SU-DHL-6 (cell line): ENCODE measurements around the gene CDKN1B.

ENCODE experiments used
- CTCF ChIP-seq: fragments of 200-600 bp; sonication (generic); IDR thresholded peaks from one replicate; pipeline ENCODE4 v1.5.1; 2017; ENCODE audit warnings: antibody characterized with exemption, mild to moderate bottlenecking, low read length, moderate library complexity; ENCODE audit not compliant: insufficient read depth, poor library complexity, severe bottlenecking
- EZH2phosphoT487 ChIP-seq: fragments of 200-600 bp; sonication (generic), shearing (Covaris generic); conservative IDR thresholded peaks from 2 replicates; pipeline ENCODE4 v1.6.1; 2018; ENCODE audit warnings: mild to moderate bottlenecking, antibody characterized with exemption, low read length, moderate library complexity, mixed read lengths

- TF ChIP-seq CTCF (no peak), EZH2phosphoT487 (no peak)
These were observed 16.9 kb downstream of the CDKN1B start for GRCh38 chr12:12734054-12734453.
